HepG2 (cell line): ENCODE measurements around the gene C4B. TPM values are rescaled to one million over a fixed set of nuclear protein-coding genes. Genes with fewer than 3 reads are reported as not detected.

Experiments
- ATF1 ChIP-seq: IDR thresholded peaks from 2 replicates; pipeline ENCODE4 v1.6.1; 2016; ENCODE audit warnings: mild to moderate bottlenecking, control low read depth
- CBX5 ChIP-seq: sonication (generic); formaldehyde crosslinking; IDR thresholded peaks from 2 replicates; pipeline ENCODE4 v1.4.0; 2020; ENCODE audit warnings: missing genetic modification reagents, borderline replicate concordance
- CC2D1A ChIP-seq: sonication (generic); formaldehyde crosslinking; IDR thresholded peaks from 2 replicates; pipeline ENCODE4 v1.8.1; 2023; ENCODE audit warnings: mild to moderate bottlenecking, missing genetic modification reagents
- CEBPB ChIP-seq: IDR thresholded peaks from 2 replicates; pipeline ENCODE4 v1.6.1; 2011; ENCODE audit warnings: low read depth, low read length, improper control_type of control experiment, borderline replicate concordance
- DNMT1 ChIP-seq: sonication (generic); formaldehyde crosslinking; IDR thresholded peaks from 2 replicates; pipeline ENCODE4 v1.5.1; 2020; ENCODE audit warnings: mild to moderate bottlenecking, missing genetic modification reagents
- FOXJ3 ChIP-seq: sonication (generic); formaldehyde crosslinking; IDR thresholded peaks from 2 replicates; pipeline ENCODE4 v1.4.0; 2020; ENCODE audit warnings: missing genetic modification reagents, mild to moderate bottlenecking, borderline replicate concordance
- GFI1 ChIP-seq: sonication (generic); formaldehyde crosslinking; IDR thresholded peaks from 2 replicates; pipeline ENCODE4 v1.5.0; 2020; ENCODE audit warnings: missing genetic modification reagents, mild to moderate bottlenecking, borderline replicate concordance
- HDAC2 ChIP-seq: sonication (generic); formaldehyde crosslinking; IDR thresholded peaks from 2 replicates; pipeline ENCODE4 v1.4.0; 2020; ENCODE audit warnings: missing genetic modification reagents
- IKZF4 ChIP-seq: sonication (generic); formaldehyde crosslinking; IDR thresholded peaks from 2 replicates; pipeline ENCODE4 v1.5.1; 2020; ENCODE audit warnings: borderline replicate concordance, mild to moderate bottlenecking, low read depth, missing genetic modification reagents; ENCODE audit errors: not compliant biosample characterization
- IRF1 ChIP-seq: sonication (generic); formaldehyde crosslinking; IDR thresholded peaks from 2 replicates; pipeline ENCODE4 v1.4.0; 2020; ENCODE audit warnings: low read depth, mild to moderate bottlenecking, missing genetic modification reagents
- KDM5A ChIP-seq: fragments of 200-600 bp; sonication (generic); IDR thresholded peaks from 2 replicates; pipeline ENCODE4 v1.7.0; 2018; ENCODE audit warnings: antibody characterized with exemption, mild to moderate bottlenecking, low read length, borderline replicate concordance
- KLF13 ChIP-seq: sonication (generic); formaldehyde crosslinking; IDR thresholded peaks from 2 replicates; pipeline ENCODE4 v1.4.0; 2020; ENCODE audit warnings: mild to moderate bottlenecking, missing genetic modification reagents
- KLF9 ChIP-seq: IDR thresholded peaks from 2 replicates; pipeline ENCODE4 v1.6.1; 2016; ENCODE audit warnings: low read depth
- NFYC ChIP-seq: IDR thresholded peaks from 2 replicates; pipeline ENCODE4 v1.6.1; 2016; ENCODE audit warnings: missing genetic modification reagents, missing compliant biosample characterization
- NKX3-1 ChIP-seq: sonication (generic); formaldehyde crosslinking; IDR thresholded peaks from 2 replicates; pipeline ENCODE4 v1.5.0; 2020; ENCODE audit warnings: missing genetic modification reagents
- NR0B2 ChIP-seq: sonication (generic); formaldehyde crosslinking; IDR thresholded peaks from 2 replicates; pipeline ENCODE4 v1.4.0; 2020; ENCODE audit warnings: mild to moderate bottlenecking, missing genetic modification reagents
- PAX8 ChIP-seq: sonication (generic); formaldehyde crosslinking; IDR thresholded peaks from 2 replicates; pipeline ENCODE4 v1.8.0; 2022; ENCODE audit warnings: mild to moderate bottlenecking, missing genetic modification reagents, borderline replicate concordance
- PRPF4 ChIP-seq: fragments of 200-400 bp; formaldehyde crosslinking; IDR thresholded peaks from 2 replicates; pipeline ENCODE4 v1.6.1; 2016; ENCODE audit warnings: low read length, low read depth; ENCODE audit not compliant: poor library complexity, severe bottlenecking
- RFXAP ChIP-seq: sonication (generic); formaldehyde crosslinking; IDR thresholded peaks from 2 replicates; pipeline ENCODE4 v1.4.0; 2020; ENCODE audit warnings: missing genetic modification reagents, borderline replicate concordance
- SNAPC5 ChIP-seq: sonication (generic); formaldehyde crosslinking; IDR thresholded peaks from 2 replicates; pipeline ENCODE4 v1.8.1; 2023; ENCODE audit warnings: mild to moderate bottlenecking, missing genetic modification reagents, borderline replicate concordance
- TBP ChIP-seq: sonication (generic); formaldehyde crosslinking; IDR thresholded peaks from 2 replicates; pipeline ENCODE4 v1.5.0; 2020; ENCODE audit warnings: missing genetic modification reagents
- TSC22D2 ChIP-seq: sonication (generic); formaldehyde crosslinking; IDR thresholded peaks from 2 replicates; pipeline ENCODE4 v1.5.1; 2020; ENCODE audit warnings: missing genetic modification reagents, mild to moderate bottlenecking, borderline replicate concordance
- ZBTB34 ChIP-seq: sonication (generic); formaldehyde crosslinking; IDR thresholded peaks from 2 replicates; pipeline ENCODE4 v1.8.0; 2022; ENCODE audit warnings: mild to moderate bottlenecking, missing genetic modification reagents
- ZIK1 ChIP-seq: sonication (generic); formaldehyde crosslinking; IDR thresholded peaks from 2 replicates; pipeline ENCODE4 v1.5.0; 2020; ENCODE audit warnings: mild to moderate bottlenecking, low read depth, missing genetic modification reagents, borderline replicate concordance
- ZMYM3 ChIP-seq: sonication (generic); formaldehyde crosslinking; IDR thresholded peaks from 2 replicates; pipeline ENCODE4 v1.5.1; 2020; ENCODE audit warnings: mild to moderate bottlenecking, missing genetic modification reagents
- ZNF205 ChIP-seq: IDR thresholded peaks from 2 replicates; pipeline ENCODE4 v1.6.1; 2018; ENCODE audit warnings: missing biosample characterization, missing genetic modification reagents
- ZNF30 ChIP-seq: sonication (generic); formaldehyde crosslinking; IDR thresholded peaks from 2 replicates; pipeline ENCODE4 v1.5.0; 2020; ENCODE audit warnings: mild to moderate bottlenecking, missing genetic modification reagents
- ZNF782 ChIP-seq: sonication (generic); formaldehyde crosslinking; IDR thresholded peaks from 2 replicates; pipeline ENCODE4 v1.4.0; 2020; ENCODE audit warnings: missing genetic modification reagents, mild to moderate bottlenecking, borderline replicate concordance
- polyA plus RNA-seq, 8 experiments: library from polyadenylated mRNA; depleted of rRNA in 3 of 8; stranded (reverse) in 7 of 8; unstranded in 1 of 8; fragments of >200 nt; fragmentation: Illumina TruSeq in 4 of 8; extraction: Trizol in 4 of 8; gene quantifications; 2 replicates each; pipeline versions ENCODE4 v1.2.1 to v1.2.3, GENCODE V29; 2011 to 2016; ENCODE audit warnings: low read depth in 4 of 8, missing spikeins in 1 of 8, mixed read lengths in 1 of 8; ENCODE audit not compliant: insufficient read depth in 1 of 8
- total RNA-seq, 5 experiments: library from RNA; depleted of rRNA; stranded (reverse); fragments of >200 nt; fragmentation: Illumina TruSeq; extraction: Trizol; gene quantifications; 2 replicates each; pipeline ENCODE4 v1.2.3, GENCODE V29; 2016; ENCODE audit warnings: low read depth in 1 of 5

The C4B gene
- total and polyA plus RNA-seq, 2 of the 13 experiments (the other 11 are each of a cell fraction or from before 2014, with no cell fraction given), result 167 to 538 TPM

GRCh38 chr6:31971993-31972708 is 42.4 kb upstream of the C4B start, which contains the start of gene DXO (continued):
- peak; percentile 55; the same call in 1 of the 2 replicates for TF ChIP-seq FOXJ3
- TF ChIP-seq TSC22D2 (CRISPR knock-in tag), result 0 out of 2 replicates have a peak, but pooled peaks have one; percentile 4
- TF ChIP-seq ZMYM3 (CRISPR knock-in tag), result no peak; the same call in 1 of the 2 replicates
- no peak for TF ChIP-seq IRF1
- TF ChIP-seq CEBPB, result peak; percentile 99
- no peak for TF ChIP-seq PAX8 (CRISPR knock-in tag)
- peak; percentile 82 for TF ChIP-seq NFYC (CRISPR knock-in tag)
- no peak for TF ChIP-seq PRPF4
- TF ChIP-seq NR0B2, result peak; percentile 84
- TF ChIP-seq ATF1 (CRISPR knock-in tag), result peak; percentile 100
- TF ChIP-seq HDAC2 (CRISPR knock-in tag), result peak; percentile 89
- no peak for TF ChIP-seq GFI1 (CRISPR knock-in tag)
- peak; percentile 89 for TF ChIP-seq KLF9 (CRISPR knock-in tag)
- TF ChIP-seq SNAPC5, result no peak
- TF ChIP-seq DNMT1 (CRISPR knock-in tag), result peak; percentile 28; the same call in 1 of the 2 replicates
- TF ChIP-seq KLF13 (CRISPR knock-in tag), result peak; percentile 64; the same call in 1 of the 2 replicates
- peak; percentile 76; the same call in 1 of the 2 replicates for TF ChIP-seq TBP (CRISPR knock-in tag)
- TF ChIP-seq NKX3-1 (CRISPR knock-in tag), result peak; percentile 77; the same call in 1 of the 2 replicates
- peak; percentile 99 for TF ChIP-seq KDM5A
- TF ChIP-seq ZBTB34 (CRISPR knock-in tag), result peak; percentile 62; the same call in 1 of the 2 replicates
- peak; percentile 99 for TF ChIP-seq ZNF205 (CRISPR knock-in tag)
- TF ChIP-seq IKZF4 (CRISPR knock-in tag), result peak; percentile 76
- peak; percentile 92 for TF ChIP-seq RFXAP
- peak; percentile 67 for TF ChIP-seq CBX5 (CRISPR knock-in tag)
- peak; percentile 57; the same call in 1 of the 2 replicates for TF ChIP-seq ZNF782 (CRISPR knock-in tag)
- no peak for TF ChIP-seq CC2D1A (CRISPR knock-in tag)
- no peak for TF ChIP-seq ZNF30
- TF ChIP-seq ZIK1, result peak; percentile 63; the same call in 1 of the 2 replicates
